Measurements from ENCODE around the gene TEPSIN. TPM values are rescaled to one million over a fixed set of nuclear protein-coding genes. Genes with fewer than 3 reads are reported as not detected.

TEPSIN gene
- total RNA-seq, 3 donors from 2014 or later = 37.4 to 60.2 (median 50.0) TPM

GRCh38 chr17:81189670-81190530, 49.0 kb downstream of the TEPSIN start:
- no peak for TF ChIP-seq CTCF (IDR thresholded peaks at IDR 0.05)
- no peak overlapping the region for H3K4me3 ChIP-seq
- ATAC-seq = peak; percentile 8
- no peaks in the 10 kb centered on the region for H3K9me3 ChIP-seq
- intact Hi-C loops (cut with DNase I, micrococcal nuclease) = no loop called here
- H3K4me1 ChIP-seq (ENCODE audit: low read depth) = no peaks in the 10 kb centered on the region
- DNase-seq = no peak
- H3K36me3 ChIP-seq (ENCODE audit: low read depth) = no peaks in the 10 kb centered on the region

- no peak for TF ChIP-seq CTCF (IDR thresholded peaks at IDR 0.05)
- H3K4me3 ChIP-seq = no peak overlapping the region
- H3K4me1 ChIP-seq (ENCODE audit: low read depth) = no peaks in the 10 kb centered on the region
- no peaks in the 10 kb centered on the region for H3K9me3 ChIP-seq
- no peak for DNase-seq
- intact Hi-C loops (cut with DNase I, micrococcal nuclease) = no loop called here
- H3K36me3 ChIP-seq (ENCODE audit: low read depth) = no peaks in the 10 kb centered on the region
- no peak for ATAC-seq
Measured at GRCh38 chr17:81189016-81189415, 49.8 kb downstream of the TEPSIN start.

GRCh38 chr17:81188491-81188840, 50.4 kb downstream of the TEPSIN start:
- no peak overlapping the region for H3K4me3 ChIP-seq
- H3K36me3 ChIP-seq (ENCODE audit: low read depth) = no peaks in the 10 kb centered on the region
- DNase-seq (no peak), ATAC-seq (no peak)
- intact Hi-C loops (cut with DNase I, micrococcal nuclease) = no loop called here
- H3K9me3 ChIP-seq = no peaks in the 10 kb centered on the region
- no peaks in the 10 kb centered on the region for H3K4me1 ChIP-seq (ENCODE audit: low read depth)
- TF ChIP-seq CTCF (IDR thresholded peaks at IDR 0.05) = no peak

- no peak overlapping the region for H3K4me3 ChIP-seq
- intact Hi-C loops (cut with DNase I, micrococcal nuclease) = no loop called here
- H3K4me1 ChIP-seq (ENCODE audit: low read depth) = no peaks in the 10 kb centered on the region
- H3K36me3 ChIP-seq (ENCODE audit: low read depth) = no peaks in the 10 kb centered on the region
- DNase-seq (no peak), ATAC-seq (no peak)
- TF ChIP-seq CTCF (IDR thresholded peaks at IDR 0.05) = no peak
- no peaks in the 10 kb centered on the region for H3K9me3 ChIP-seq
Measured at GRCh38 chr17:81187586-81188490, 51.0 kb downstream of the TEPSIN start.

- no peak for ATAC-seq
- no peak for DNase-seq
- TF ChIP-seq CTCF (IDR thresholded peaks at IDR 0.05) = no peak
- intact Hi-C loops (cut with DNase I, micrococcal nuclease) = no loop called here
- no peaks in the 10 kb centered on the region for H3K9me3 ChIP-seq
- no peaks in the 10 kb centered on the region for H3K4me1 ChIP-seq (ENCODE audit: low read depth)
- H3K36me3 ChIP-seq (ENCODE audit: low read depth) = no peaks in the 10 kb centered on the region
- H3K4me3 ChIP-seq = no peak overlapping the region
Measured at GRCh38 chr17:81187120-81187519, 51.7 kb downstream of the TEPSIN start.

Data from mucosa of descending colon (tissue), 3 donors.